Measurements from ENCODE around the gene FBN1.

Gene FBN1

DNA sequence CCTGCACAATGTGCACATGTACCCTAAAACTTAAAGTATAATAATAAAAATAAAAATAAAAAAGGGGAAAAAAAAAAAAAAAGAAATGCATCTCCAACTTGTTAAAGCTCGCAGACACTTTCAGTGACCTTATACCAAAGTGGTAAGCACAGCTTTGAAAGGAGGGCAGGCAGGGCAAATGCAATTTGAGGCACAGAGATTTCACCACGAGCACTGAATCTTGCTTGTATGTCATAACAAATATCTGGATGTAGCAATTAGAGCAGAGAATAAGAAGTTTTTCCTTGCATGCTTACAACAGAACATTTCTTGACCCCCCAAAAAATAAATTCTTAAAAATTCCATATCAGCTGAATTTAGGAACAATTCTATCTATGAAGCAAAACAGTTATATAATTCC is 66.5 kb downstream of the FBN1 start:
- no peak for DNase-seq

DNA sequence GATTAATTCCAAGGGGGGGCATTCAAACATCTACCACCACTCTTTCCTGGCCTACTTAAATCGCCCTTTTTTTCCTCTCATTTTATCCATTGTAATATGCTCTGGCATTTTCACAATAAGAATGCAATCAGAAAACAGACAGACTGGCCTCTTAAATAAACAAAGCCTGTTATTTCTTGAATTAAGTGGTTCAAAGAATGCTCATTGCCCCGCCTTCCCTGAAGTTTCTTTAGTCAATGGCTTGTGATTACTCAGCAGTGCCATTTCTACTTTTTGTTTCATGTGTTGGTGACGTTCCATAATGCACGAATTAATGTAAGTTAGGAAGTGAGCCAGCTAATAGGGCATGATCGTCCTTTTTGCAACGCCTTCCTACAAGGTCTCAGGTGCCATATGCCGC is 68.0 kb downstream of the FBN1 start:
- DNase-seq, result peak; percentile 44

DNA sequence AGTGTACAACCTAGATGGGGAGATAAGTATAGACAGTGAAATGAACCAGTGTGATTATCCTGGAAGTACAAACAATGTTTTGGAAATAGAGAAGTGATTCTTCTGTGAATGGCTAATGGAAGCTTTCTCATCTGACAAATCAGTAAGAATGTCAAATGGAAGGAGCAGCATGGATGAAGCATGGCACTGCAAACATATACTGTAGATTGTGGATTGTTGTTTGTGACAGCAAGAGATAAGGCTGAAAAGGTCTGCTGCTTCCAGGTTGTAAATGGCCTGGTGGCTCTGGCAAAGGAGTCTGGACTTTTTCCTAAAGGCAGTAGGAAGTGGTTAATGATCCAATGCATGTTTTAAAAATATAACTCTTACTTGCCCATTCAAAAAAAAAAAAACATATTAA is 71.3 kb downstream of the FBN1 start:
- no peak for DNase-seq

DNA sequence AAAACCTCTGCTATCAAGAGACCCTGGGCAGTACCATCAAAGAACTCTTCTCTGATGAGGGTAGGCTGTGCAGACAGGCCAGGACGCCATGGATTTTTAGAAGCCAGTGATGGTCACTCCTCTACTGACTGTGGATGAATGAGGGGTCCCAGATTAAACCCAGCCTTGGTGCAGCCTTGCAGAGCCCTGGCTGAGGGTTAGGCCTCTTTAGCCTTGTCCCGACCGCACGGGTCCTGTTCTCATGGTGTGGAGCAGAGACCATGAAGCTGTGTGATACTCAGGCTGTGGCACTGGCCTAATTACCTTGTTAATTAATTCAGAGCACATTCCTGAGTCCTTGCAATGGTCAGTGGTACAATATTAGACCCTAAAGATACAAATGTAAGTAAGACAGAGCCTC is 71.7 kb downstream of the FBN1 start:
- DNase-seq, result no peak

DNA sequence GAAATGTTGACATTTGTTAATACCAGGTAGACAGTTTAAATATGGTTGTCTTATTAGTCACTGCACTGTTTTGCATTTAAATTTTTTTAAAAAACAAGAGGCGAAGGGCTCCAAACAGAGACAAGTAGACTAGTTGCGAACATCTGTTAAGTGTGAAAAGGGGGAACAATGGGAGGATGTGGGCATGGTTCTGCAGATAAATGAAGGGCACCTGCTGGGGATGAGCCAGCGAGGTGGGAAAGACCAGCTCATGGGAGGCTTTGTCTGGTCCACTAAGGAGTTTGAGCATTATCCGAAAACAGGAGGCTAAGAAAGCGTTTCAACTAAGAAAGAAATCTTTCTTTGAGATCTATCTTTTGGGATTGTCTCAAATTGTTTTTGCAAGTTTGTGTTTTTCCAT is 72.7 kb downstream of the FBN1 start:
- no peak for DNase-seq

DNA sequence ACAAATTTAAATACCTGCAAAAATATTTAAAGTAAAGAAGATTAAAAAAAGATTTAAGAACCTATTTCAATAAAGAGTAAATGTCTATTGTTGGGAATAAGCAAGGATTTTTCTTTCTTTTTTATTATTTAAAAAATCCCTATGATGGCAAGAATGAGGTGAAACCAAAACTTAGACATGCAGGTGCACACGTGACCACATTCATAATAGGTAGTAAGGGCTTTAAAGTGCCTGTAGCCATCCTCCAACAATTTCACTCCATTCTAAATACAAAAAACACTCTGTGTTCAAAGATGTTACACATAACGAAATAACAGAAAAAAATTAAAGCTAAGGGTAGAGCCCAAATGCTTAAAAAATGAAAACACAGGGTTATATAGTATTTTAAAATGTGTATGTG is 74.0 kb downstream of the FBN1 start:
- DNase-seq, result no peak

DNA sequence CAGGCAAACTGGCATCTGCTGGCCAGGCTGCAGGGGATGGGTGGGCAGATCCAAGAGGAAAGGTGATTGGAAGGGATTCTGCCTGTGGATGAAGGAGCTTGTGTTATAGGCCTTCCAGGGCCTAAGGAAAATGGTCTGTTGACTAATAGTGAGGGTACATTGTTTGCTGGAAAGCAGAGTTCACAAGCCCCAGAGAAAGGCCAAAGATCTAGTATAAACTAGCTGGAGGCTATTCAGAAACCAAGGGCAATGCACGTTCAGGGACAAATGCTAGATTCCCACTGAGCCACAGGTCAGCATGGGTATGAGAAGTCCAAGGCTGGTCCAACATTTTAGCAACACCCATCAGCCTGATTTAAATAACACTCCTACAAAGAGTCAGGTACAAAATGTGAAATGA is 74.7 kb downstream of the FBN1 start:
- no peak for DNase-seq

DNA sequence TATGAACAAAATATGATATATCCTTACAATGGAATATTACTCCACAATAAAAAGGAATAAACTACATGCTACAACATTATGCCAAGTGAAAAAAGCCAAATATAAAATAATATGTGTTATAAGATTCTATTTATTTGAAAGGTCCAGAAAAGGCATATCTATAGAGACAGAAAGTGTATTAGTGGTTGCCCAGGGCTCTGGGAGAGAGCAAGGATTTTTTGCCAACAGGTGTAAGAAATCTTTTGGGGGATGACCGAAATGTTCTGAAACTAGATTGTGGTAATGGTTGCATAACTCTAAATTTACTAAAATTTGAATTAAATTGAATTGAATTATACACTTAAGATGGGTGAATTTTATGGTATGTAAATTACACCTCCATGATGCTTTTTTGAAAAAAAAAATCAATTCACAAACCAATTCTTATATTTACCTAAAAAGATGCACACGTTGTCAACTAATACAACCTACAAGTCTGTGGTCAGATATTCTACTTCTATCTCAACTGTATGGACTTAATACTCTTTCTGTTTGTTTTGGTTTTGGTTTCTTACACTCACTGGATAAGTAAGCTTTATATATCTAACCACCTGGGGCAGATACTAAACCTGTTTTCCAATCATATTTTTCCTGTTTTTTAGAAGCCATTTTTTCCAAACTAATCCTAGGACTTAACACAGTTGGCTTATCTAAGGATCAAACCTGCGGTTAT is 75.8 kb downstream of the FBN1 start:
- no peak for DNase-seq

DNA sequence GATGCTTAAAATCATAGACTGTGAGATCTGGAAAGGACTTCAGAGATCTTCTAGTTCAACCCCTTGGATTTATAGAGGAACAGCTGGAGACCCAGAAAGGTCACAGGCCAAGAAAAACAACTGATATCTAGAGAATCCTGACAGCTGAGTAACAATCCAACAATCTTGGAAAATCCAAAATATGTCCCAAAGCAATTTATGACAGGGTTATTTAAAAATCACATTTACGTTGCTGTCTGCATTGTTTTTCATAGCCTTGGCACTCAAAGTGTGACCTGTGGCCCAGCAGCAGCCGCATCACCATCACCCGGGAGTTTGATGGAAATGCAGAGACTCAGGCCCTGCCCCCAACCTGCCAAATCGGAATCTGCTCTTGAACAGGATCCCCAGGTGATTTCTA is 78.8 kb downstream of the FBN1 start:
- DNase-seq, result no peak

DNA sequence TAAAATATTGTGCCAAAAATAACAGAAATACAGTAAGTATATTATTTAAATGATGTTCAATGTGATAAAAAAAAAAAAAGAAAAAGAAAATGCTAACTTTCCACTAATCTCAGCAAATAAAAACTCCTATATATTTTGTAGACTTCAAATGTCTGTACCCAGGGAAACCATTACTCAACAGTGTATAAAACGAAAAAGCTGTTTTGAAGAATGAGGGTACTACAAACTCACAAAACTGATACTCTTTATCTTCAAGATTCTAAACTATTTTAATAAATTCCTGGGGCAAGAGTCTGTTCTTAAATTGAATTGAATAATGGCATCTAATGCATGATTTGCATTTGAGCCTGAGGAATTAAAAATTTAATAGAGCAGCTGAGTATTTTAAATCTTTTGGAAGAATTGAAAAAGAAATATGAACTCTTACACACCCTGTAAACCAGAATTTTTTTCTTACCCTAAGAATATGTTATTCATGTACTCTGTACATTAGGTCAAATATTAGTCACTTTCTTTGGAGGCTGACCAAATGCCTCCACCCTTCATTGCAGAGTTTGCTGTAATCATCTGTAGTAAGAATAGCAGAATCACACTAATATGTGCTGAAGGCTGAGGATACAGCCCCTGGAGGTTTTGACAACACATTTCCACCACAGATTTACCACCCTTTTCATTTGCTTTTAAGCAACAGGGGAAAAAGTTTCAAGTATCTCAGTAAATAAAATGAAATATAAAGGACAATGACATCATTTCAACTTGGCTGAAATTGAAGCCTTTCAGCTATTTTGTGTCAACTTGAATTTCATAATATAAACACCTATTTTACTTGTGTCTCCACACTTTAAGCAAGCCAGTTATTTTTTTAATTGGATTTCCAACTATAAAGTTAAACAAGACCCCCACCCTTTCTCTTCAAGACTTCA is 79.7 kb downstream of the FBN1 start:
- DNase-seq, result no peak

DNA sequence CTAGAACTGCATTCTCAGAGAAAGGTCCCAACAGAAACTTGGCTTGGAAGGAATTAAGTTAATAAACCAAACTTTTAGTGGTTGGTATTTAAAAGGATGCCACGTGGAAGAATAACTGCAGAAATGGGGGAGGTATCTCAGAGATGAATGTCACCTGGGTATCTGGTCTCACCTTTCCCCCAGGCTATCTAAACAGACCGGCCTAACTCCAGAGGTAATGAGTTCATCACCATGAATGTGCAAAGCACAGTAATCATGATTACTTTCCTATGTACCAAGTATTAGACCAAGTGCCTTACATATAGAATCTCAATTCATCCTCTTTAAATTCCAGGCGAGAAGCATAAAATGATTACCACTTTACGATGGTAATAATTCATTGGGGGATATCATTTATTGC is 80.8 kb downstream of the FBN1 start:
- DNase-seq, result no peak

DNA sequence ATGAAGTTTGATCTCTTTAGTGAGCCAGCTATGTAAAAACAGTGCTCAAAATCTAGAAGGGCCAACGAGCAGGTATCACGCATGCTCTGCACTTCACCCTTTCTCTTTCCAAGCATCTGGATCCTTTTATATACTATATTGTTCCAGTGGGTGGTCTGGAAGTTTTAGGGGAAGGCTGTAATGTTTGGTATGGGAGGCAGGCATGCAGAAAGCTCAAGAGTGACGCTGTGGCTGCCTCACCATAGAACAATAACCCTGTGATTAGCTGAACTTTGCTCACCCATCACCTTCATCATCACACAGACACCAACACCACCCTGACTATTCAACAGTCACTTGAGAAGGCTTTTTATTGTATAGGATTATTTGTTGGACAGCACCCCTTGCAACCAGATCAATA is 81.6 kb downstream of the FBN1 start:
- no peak for DNase-seq

DNA sequence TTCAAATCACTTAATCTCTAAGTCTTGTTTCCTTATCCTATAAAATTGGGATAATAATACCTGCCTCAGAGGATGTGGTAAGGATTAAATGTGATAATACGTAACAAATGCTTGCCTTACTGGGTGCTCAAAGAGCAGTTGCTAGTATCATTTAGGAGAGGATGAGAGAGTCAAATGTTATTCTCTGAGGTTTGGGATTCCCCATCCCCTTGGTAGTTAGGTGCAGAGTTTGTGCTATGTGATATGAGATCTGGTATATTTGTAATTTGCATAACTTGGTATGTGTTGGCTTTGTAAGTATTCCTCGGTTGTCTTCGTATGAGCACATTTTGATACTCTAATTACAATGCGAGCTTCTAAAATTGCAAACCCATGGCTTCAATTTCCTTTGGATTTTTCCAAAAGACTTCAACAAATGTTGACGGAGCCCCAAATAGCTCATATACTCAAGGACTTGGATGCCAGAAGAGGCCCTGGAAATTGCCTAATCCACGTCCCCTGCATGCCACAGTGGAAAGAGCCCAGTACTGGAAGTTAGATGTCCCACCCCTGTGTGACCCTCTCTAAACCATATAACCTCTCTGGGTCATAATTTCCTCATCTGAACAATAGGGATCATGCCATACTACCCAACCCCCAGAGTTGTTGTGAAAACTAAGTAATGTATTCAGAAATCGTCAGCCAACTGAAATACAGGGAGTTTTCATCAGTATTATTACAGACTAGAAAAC is 85.0 kb downstream of the FBN1 start:
- DNase-seq, result no peak

DNA sequence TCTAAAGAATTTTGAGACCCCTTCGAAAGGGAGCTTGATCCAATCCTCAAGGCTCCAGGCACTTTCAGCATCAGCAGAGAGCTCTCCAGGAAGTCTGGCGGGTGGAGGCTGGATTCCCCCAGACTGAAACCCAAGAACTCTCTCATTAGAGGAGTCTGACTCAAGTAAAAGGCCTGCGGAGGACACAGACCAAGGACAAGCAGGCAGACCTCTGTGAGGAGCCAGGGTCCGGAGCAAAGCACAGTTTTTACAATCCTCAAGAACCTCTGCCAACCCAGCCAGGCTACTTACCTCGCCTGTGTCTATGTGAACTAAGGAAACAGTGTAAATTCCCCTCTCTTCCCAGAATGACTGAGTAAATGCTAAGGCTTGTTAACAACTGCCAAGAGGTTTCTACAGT is 86.2 kb downstream of the FBN1 start:
- no peak for DNase-seq

DNA sequence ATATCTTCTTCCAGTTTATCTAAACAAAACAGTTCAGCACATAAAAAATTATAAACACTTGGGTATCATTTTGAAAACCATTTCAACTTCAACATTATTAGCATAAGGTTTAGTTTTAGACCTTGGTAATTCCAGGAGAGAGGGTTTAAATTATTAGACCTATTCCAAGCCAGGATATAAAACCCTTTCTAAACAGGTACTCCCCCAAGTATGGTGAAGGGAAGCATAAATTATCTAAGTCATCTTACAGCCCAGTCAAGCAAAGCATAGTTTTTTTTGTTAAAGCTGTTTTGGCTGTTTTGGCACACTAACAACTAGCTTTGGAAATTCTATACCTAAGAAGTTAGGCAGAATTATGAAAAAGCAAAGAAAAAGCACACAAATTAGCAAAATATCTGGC is 87.3 kb downstream of the FBN1 start:
- DNase-seq, result no peak

DNA sequence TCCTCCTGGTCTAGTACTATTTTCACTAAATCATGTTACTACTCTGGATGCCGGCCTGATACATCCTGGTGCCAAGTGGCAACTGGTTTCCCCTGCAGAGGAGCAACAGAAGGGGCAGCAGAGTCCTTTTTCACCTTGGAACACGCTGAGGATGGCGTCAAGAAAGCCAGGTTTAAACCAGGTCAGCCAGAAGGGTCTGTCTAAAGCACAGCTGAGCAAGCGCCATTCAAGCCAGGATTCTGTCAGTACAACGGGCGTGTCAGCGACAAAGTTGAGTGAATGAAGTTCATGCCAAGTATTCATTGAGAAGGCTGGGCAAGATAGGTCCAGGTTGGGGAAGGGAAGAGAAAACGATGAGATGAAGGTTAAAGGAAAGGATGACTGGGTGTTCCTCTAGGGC is 88.2 kb downstream of the FBN1 start:
- DNase-seq, result no peak

DNA sequence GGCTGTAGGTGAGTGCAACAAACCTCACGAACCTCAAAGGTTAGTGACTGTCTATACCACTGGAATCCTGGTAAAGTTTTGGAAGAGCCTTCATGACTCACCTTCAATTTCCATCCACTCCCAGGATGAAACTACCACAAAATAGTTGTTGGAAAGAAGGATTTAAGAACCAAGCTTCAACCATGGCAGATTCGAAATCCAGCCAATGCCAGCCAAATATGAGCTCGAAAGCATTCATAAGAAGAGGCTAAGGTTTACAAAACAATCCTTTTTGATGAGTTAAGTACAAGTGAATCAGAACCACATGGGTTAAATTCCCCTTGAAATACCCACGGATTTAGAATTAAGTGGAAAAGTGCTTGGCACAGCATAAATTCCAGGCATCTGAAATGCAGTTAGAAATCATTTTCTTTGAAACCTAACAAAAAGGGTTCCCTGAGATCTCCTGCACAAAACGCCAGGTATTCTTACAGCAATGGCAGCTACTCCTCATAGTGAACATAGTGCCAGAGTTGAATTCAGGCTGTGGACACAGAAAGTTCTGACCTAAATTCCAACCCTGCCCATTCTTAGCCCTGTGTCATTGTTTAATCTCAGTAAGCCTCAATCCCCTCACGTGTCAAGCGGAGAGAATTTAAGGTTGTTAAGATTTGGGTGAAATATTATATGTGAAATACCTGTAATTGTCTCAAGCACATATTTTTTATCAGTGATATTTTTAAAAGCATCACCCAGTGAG is 89.2 kb downstream of the FBN1 start:
- no peak for DNase-seq

DNA sequence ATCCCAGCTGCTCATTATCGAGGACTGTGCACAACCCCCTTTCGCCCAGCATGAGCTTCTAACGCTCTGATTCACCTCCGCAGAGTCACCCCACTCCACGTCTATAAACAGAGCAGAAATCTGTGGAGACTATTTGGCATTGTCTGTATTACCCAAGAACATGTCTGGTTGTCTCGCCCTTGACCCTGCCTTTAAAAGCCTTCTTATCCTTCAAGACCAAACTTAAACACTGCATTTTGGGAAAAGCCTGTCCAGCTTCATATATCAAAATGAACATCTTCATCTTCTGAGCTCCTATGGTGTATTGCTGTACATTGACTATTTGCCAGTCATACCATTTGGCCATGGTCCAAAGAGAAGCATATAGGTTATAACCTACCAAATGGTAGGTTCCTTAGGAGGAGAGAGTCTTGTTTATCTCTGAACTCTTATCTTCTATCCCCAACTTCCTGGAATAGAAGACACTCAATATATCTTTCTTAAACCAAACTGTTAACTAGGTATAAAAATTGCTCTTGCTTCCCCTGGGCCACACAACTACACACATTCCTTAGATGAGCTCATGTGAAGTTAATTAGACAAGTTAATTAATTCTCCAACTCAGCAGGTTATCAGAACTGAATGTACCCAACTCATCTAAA is 90.1 kb downstream of the FBN1 start:
- no peak for DNase-seq

DNA sequence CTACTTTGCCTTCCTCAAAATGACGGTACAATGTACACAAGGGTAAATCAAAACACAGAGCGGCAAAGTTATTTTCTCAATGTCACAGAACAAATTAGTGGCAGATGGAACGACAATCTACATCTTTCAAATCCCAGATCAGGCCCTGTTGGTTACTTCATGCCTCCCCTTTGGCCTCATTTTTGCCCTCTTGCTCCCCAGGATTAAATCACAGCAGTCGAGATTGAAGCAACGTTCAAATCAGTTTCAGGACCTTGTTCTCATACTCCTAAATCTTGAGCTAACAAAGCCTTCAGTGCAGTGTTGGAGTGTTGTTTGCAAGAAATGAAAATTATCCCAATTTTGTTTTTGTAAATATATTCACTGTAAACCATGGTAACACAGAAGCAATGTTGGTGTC is 91.4 kb downstream of the FBN1 start:
- no peak for DNase-seq

DNA sequence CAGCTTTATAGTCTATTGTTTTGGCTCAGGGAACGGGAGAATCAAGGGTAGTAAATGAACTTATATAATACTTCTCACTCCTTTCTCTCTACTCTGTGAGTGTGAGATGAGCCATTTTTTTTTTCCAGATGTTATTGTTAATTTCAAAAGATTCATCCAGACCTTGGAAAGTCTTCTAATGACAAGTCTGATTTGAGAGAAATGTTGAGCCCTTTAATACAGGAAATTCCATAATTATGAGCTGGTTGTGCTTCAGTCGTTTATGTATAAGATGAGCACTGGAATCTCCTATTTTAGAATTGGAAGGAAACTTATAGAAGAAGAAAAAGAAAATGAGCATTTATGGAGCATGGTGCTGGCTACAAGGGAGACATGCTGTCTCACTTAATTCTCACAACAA is 92.0 kb downstream of the FBN1 start:
- DNase-seq, result no peak

DNA sequence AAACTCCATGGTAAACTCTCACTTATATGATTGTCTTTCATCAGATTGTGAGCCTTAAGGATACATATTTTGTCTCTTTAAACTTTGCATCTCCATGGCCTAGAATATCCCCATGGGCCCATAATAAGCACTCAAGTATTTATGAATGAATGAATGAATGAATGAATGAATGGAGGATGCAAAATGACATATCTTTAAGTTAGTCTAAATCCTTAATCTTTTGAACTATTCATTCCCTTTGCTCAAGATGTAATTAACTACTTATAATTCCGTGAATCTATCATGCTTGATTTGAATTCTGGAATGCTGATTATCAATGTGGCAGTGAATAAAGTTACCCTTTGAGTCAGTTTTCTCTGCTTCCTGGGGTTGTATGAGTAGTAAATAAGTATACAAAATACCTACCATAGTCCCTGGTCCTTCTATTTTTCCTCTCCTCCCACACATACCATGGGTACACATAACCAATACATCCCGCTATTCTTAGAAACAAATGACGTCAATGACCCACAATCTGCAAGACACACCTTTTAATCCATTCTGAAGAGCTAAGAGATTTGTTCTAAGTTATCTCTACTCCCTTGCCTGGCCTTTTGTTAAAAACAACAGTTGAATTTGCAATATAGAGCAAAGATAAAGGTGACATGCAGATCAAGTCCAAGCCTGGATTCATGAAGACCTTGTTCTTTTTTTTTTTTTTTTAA is 94.5 kb downstream of the FBN1 start:
- DNase-seq, result no peak

DNA sequence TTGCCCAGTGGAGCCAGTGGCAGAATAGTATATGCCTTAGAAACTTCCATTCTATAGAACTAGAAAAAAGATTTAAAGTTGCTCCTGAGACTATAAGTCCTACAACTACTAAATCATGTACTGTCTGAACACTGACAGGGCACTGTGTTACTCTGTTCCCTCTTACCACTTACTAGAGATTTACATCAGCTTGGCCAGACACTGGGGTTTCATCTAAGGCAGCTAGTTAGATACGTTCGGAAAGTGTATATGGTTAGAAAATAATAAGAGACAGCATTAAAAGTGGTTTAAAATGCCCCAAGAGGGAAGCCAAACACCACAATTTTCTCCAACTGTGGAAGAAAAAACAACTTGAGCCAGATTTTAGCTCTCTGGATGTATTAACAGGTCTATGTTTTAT is 97.1 kb downstream of the FBN1 start:
- DNase-seq, result no peak

Measured in NCI-H1694 (cell line).